Stimulated activated CD4-positive, alpha-beta T cell treated with anti-CD3 and anti-CD28 coated beads, Interleukin-2, amount 100 ng/mL, for 4 hours (primary cell): ENCODE measurements around the gene MLXIPL.

Experiments used
- DNase-seq: peaks from one replicate; pipeline ENCODE4 v3.0.0-alpha.2; 2020; ENCODE audit warnings: low read depth

MLXIPL gene

GRCh38 chr7:73549176-73549575 is 75.1 kb downstream of the MLXIPL start:
- DNase-seq, result no peak

DNA sequence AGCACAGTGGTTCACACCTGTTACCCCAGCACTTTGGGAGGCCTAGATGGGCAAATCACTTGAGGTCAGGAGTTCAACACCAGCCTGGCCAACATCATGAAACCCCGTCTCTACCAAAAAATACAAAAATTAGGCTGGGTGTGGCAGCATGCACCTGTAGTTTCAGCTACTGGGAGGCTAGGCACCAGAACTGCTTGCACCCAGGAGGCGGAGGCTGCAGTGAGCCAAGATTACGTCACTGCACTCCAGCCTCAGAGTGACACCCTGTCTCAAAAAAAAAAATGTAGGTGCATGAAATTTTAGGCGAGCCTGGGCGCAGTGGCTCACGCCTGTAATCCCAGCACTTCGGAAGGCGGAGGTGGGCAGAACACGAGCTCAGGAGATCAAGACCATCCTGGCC is 76.5 kb downstream of the MLXIPL start:
- DNase-seq, result no peak

DNA sequence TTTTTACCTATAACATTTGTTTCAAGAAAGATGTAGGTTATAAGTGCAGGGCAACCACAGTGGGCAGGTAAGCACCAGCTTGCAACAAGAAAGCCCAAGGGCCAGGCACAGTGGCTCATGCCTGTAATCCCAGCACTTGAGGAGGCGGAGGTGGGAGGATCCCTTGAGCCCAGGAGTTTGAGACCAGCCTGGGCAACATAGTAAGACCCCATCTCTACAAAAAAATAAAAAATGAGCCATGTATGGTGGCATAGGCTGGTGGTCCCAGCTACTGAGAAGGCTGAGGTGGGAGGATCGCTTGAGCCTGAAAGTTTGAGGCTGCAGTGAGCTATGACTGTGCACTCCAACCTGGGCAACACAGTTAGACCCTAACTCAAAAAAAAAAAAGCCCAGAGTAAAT is 79.6 kb downstream of the MLXIPL start:
- no peak for DNase-seq
